H1 (cell line): ENCODE data around the gene PLPP4. TPM values are rescaled to one million over a fixed set of nuclear protein-coding genes. Genes with fewer than 3 reads are reported as not detected.

Experiments used
- CTCF ChIA-PET: fragments of 300-600 bp; sonication (Branson Sonifier 250); formaldehyde crosslinking; loops from one replicate; lab custom pipeline; 2021; ENCODE audit not compliant: partially characterized antibody; lab: Charles Lee
- POLR2A ChIA-PET: fragments of 300-600 bp; sonication (Branson Sonifier 250); formaldehyde crosslinking; loops from one replicate; lab custom pipeline; 2021; ENCODE audit warnings: inconsistent platforms; ENCODE audit not compliant: partially characterized antibody; lab: Charles Lee
- DNase-seq, 2 experiments: peaks; one replicate each; pipeline versions ENCODE4 v3.0.0 to v3.0.0-alpha.2; 2010 to 2022; ENCODE audit warnings: low spot score in 2 of 2, low read depth in 1 of 2, mixed read lengths in 1 of 2
- FAIRE-seq: peaks from 2 replicates; lab custom pipeline; 2011; peaks lifted over from hg19 to GRCh38; lab: Jason Lieb, UNC
- H2AFZ ChIP-seq: 2 replicates; pipeline ENCODE4 v1.8.1; 2012; ENCODE audit warnings: low read length, inconsistent platforms
- H2AK5ac ChIP-seq: 2 replicates; pipeline ENCODE4 v1.6.1; 2013; ENCODE audit warnings: low read depth, low read length
- H2BK120ac ChIP-seq: replicated peaks from 2 replicates; pipeline ENCODE3; 2013; ENCODE audit warnings: low read depth, low read length, inconsistent platforms
- H2BK12ac ChIP-seq: 2 replicates; pipeline ENCODE4 v1.6.1; 2013; ENCODE audit warnings: low read depth, low read length
- H2BK15ac ChIP-seq: 2 replicates; pipeline ENCODE4 v1.6.1; 2013; ENCODE audit warnings: low read length
- H2BK20ac ChIP-seq: 2 replicates; pipeline ENCODE4 v1.6.1; 2013; ENCODE audit warnings: low read length
- H2BK5ac ChIP-seq: 2 replicates; pipeline ENCODE4 v1.6.1; 2013; ENCODE audit warnings: low read depth, low read length
- H3K14ac ChIP-seq: 2 replicates; pipeline ENCODE4 v1.6.1; 2013; ENCODE audit warnings: inconsistent platforms; ENCODE audit not compliant: insufficient read length
- H3K18ac ChIP-seq: 2 replicates; pipeline ENCODE4 v1.6.1; 2013; ENCODE audit warnings: low read length; ENCODE audit errors: extremely low read depth
- H3K23ac ChIP-seq: 2 replicates; pipeline ENCODE4 v1.6.1; 2013; ENCODE audit warnings: inconsistent platforms; ENCODE audit not compliant: insufficient read length
- H3K23me2 ChIP-seq: 2 replicates; pipeline ENCODE4 v1.6.1; 2013; ENCODE audit warnings: low read depth, low read length
- H3K27ac ChIP-seq: 2 replicates; pipeline ENCODE4 v1.6.1; 2011; ENCODE audit warnings: low read depth, low read length, inconsistent platforms
- H3K27me3 ChIP-seq, 4 experiments: replicated peaks in 1 of 4; 1 replicate in 1 of 4; 2 replicates in 3 of 4; pipeline versions ENCODE4 v1.6.1 to v1.8.1; 2011 to 2013; ENCODE audit warnings: low read length in 3 of 4, mild to moderate bottlenecking in 3 of 4, inconsistent platforms in 2 of 4, mixed read lengths in 2 of 4, moderate library complexity in 1 of 4; ENCODE audit not compliant: control insufficient read depth in 3 of 4, insufficient read depth in 3 of 4; ENCODE audit errors: extremely low read depth in 1 of 4
- H3K36me3 ChIP-seq, 4 experiments: 2 replicates each; pipeline versions ENCODE4 v1.6.1 to v1.8.1; 2011 to 2013; ENCODE audit warnings: mild to moderate bottlenecking in 4 of 4, low read length in 3 of 4, moderate library complexity in 2 of 4, control low read depth in 1 of 4, inconsistent platforms in 1 of 4; ENCODE audit not compliant: insufficient read depth in 4 of 4, control insufficient read depth in 2 of 4
- H3K4ac ChIP-seq: replicated peaks from 2 replicates; pipeline ENCODE3; 2013; ENCODE audit warnings: low read length, low read depth, mixed read lengths, inconsistent platforms; ENCODE audit not compliant: insufficient read length
- H3K4me1 ChIP-seq, 4 experiments: replicated peaks in 1 of 4; 1 replicate in 1 of 4; 2 replicates in 3 of 4; pipeline versions ENCODE4 v1.6.1 to v1.8.1; 2011 to 2013; ENCODE audit warnings: low read length in 3 of 4, inconsistent platforms in 2 of 4, mixed read lengths in 1 of 4; ENCODE audit not compliant: insufficient read depth in 4 of 4, control insufficient read depth in 3 of 4
- H3K4me2 ChIP-seq, 2 experiments: 2 replicates each; pipeline versions ENCODE4 v1.6.1 to v1.8.1; 2011 to 2013; ENCODE audit warnings: low read depth in 2 of 2, low read length in 2 of 2, control low read depth in 1 of 2, inconsistent platforms in 1 of 2, mild to moderate bottlenecking in 1 of 2; ENCODE audit not compliant: insufficient read depth in 1 of 2
- H3K4me3 ChIP-seq, 4 experiments: fragments of 200-600, 300-600 bp in 1 of 4; sonication (generic), shearing (Covaris generic), sonication (Bioruptor Twin) in 1 of 4; 2 replicates each; pipeline versions ENCODE4 v1.5.1 to v1.8.1; 2011 to 2016; ENCODE audit warnings: low read length in 4 of 4, low read depth in 3 of 4, control low read depth in 2 of 4, inconsistent platforms in 2 of 4, mild to moderate bottlenecking in 2 of 4, mixed read lengths in 1 of 4, moderate library complexity in 1 of 4; ENCODE audit not compliant: insufficient read depth in 2 of 4; ENCODE audit errors: extremely low read depth in 1 of 4
- H3K56ac ChIP-seq: replicated peaks from 2 replicates; pipeline ENCODE3; 2013; ENCODE audit warnings: low read depth, mild to moderate bottlenecking, mixed read lengths, low read length, inconsistent platforms; ENCODE audit not compliant: insufficient read length
- H3K79me1 ChIP-seq: 2 replicates; pipeline ENCODE4 v1.6.1; 2013; ENCODE audit warnings: low read depth, low read length, control low read depth
- H3K79me2 ChIP-seq, 2 experiments: 2 replicates each; pipeline versions ENCODE4 v1.6.1 to v1.8.1; 2012 to 2013; ENCODE audit warnings: low read length in 2 of 2, mild to moderate bottlenecking in 2 of 2, inconsistent platforms in 1 of 2; ENCODE audit not compliant: insufficient read depth in 2 of 2, control insufficient read depth in 1 of 2
- H3K9ac ChIP-seq, 4 experiments: replicated peaks in 1 of 4; 1 replicate in 1 of 4; 2 replicates in 3 of 4; pipeline versions ENCODE4 v1.6.1 to v1.8.1; 2011 to 2013; ENCODE audit warnings: low read depth in 3 of 4, low read length in 3 of 4, control low read depth in 2 of 4, mild to moderate bottlenecking in 2 of 4, moderate library complexity in 2 of 4, inconsistent platforms in 1 of 4; ENCODE audit errors: extremely low read depth in 1 of 4
- H3K9me3 ChIP-seq, 2 experiments: 2 replicates each; pipeline versions ENCODE4 v1.6.1 to v1.8.1; 2012 to 2013; ENCODE audit warnings: mild to moderate bottlenecking in 2 of 2, moderate library complexity in 2 of 2, control low read depth in 1 of 2, inconsistent platforms in 1 of 2, low read depth in 1 of 2, low read length in 1 of 2, mixed read lengths in 1 of 2; ENCODE audit not compliant: insufficient read depth in 2 of 2
- H4K20me1 ChIP-seq, 2 experiments: replicated peaks in 1 of 2; 2 replicates each; pipeline versions ENCODE3 to v1.8.1; 2011 to 2013; ENCODE audit warnings: inconsistent platforms in 2 of 2, low read length in 2 of 2, mild to moderate bottlenecking in 1 of 2; ENCODE audit not compliant: insufficient read depth in 2 of 2, control insufficient read depth in 1 of 2
- H4K5ac ChIP-seq: 2 replicates; pipeline ENCODE4 v1.6.1; 2013; ENCODE audit warnings: low read length, low read depth, mixed read lengths, inconsistent platforms; ENCODE audit not compliant: insufficient read length
- H4K8ac ChIP-seq: 2 replicates; pipeline ENCODE4 v1.8.0; 2013; ENCODE audit warnings: mild to moderate bottlenecking, moderate library complexity, low read length, inconsistent platforms; ENCODE audit not compliant: insufficient read depth; ENCODE audit errors: extremely low read depth
- H4K91ac ChIP-seq: replicated peaks from 2 replicates; pipeline ENCODE3; 2013; ENCODE audit warnings: low read length, mixed read lengths, inconsistent platforms; ENCODE audit not compliant: insufficient read length
- ASH2L ChIP-seq: fragments of 200-600, 300-600 bp; sonication (generic); IDR thresholded peaks from one replicate; pipeline ENCODE4 v1.7.1; 2017; ENCODE audit warnings: low read length
- BRCA1 ChIP-seq: IDR thresholded peaks from 2 replicates; pipeline ENCODE4 v1.6.1; 2012; ENCODE audit warnings: low read depth, low read length, improper control_type of control experiment
- CTBP2 ChIP-seq: IDR thresholded peaks from 2 replicates; pipeline ENCODE4 v1.7.0; 2011; ENCODE audit warnings: borderline replicate concordance, mild to moderate bottlenecking, moderate library complexity, mixed read lengths, low read length; ENCODE audit not compliant: insufficient read depth, insufficient read length
- EZH2 ChIP-seq: fragments of 200-600 bp; sonication (generic); IDR thresholded peaks from 2 replicates; pipeline ENCODE4 v1.7.1; 2012; ENCODE audit warnings: low read depth, mild to moderate bottlenecking, moderate library complexity, low read length, inconsistent platforms; ENCODE audit not compliant: severe bottlenecking
- JUN ChIP-seq: IDR thresholded peaks from 2 replicates; pipeline ENCODE4 v1.6.1; 2011; ENCODE audit warnings: low read depth, mild to moderate bottlenecking, improper control_type of control experiment, low read length
- JUND ChIP-seq: IDR thresholded peaks from 2 replicates; pipeline ENCODE4 v1.6.1; 2011; ENCODE audit warnings: mild to moderate bottlenecking, improper control_type of control experiment, low read length
- POLR2A ChIP-seq, 2 experiments: IDR thresholded peaks; 1 replicate in 1 of 2; 2 replicates in 1 of 2; pipeline ENCODE4 v1.6.1; 2011; ENCODE audit warnings: low read depth in 2 of 2, low read length in 2 of 2, mild to moderate bottlenecking in 2 of 2; ENCODE audit errors: control extremely low read depth in 1 of 2
- RNF2 ChIP-seq: fragments of 200-900, 300-1000 bp; sonication (generic); IDR thresholded peaks from 2 replicates; pipeline ENCODE4 v1.7.1; 2016; ENCODE audit warnings: borderline replicate concordance, low read depth, mild to moderate bottlenecking, antibody characterized with exemption, low read length; ENCODE audit not compliant: poor library complexity, severe bottlenecking; ENCODE audit errors: missing control alignments
- SIN3A ChIP-seq, 2 experiments: IDR thresholded peaks in 1 of 2; conservative IDR thresholded peaks in 1 of 2; 2 replicates each; pipeline ENCODE4 v1.6.1; 2011 to 2012; ENCODE audit warnings: low read length in 2 of 2, improper control_type of control experiment in 1 of 2, low read depth in 1 of 2, mild to moderate bottlenecking in 1 of 2
- TEAD4 ChIP-seq: IDR thresholded peaks from 2 replicates; pipeline ENCODE4 v1.6.1; 2012; ENCODE audit warnings: low read depth, low read length, inconsistent platforms, mixed read lengths
- YY1 ChIP-seq: IDR thresholded peaks from 2 replicates; pipeline ENCODE4 v1.6.1; 2011; ENCODE audit warnings: low read depth, mild to moderate bottlenecking, low read length
- ZNF274 ChIP-seq: IDR thresholded peaks from 2 replicates; pipeline ENCODE4 v1.7.0; 2012; ENCODE audit warnings: low read length, borderline replicate concordance; ENCODE audit errors: extremely low read depth
- WGBS, 2 experiments: shearing (Covaris generic) in 1 of 2; methylation state at CpG; one replicate each; pipeline versions ENCODE4 v1.1.6 to v1.1.7; 2013 to 2015; ENCODE audit warnings: low lambda C conversion rate in 2 of 2, mixed read lengths in 2 of 2, inconsistent platforms in 1 of 2, low coverage in 1 of 2, missing lambda C conversion rate in 1 of 2; ENCODE audit not compliant: insufficient replicate concordance in 2 of 2, insufficient coverage in 1 of 2, insufficient read length in 1 of 2; ENCODE audit errors: extremely low coverage in 1 of 2, missing lambda C conversion rate in 1 of 2; 5-methylcytosine and 5-hydroxymethylcytosine counted together
- polyA plus RNA-seq, 7 experiments: library from polyadenylated mRNA; depleted of rRNA in 3 of 7; stranded (reverse) in 5 of 7; unstranded in 2 of 7; fragments of >200 nt in 5 of 7; fragments of 200-250 nt in 2 of 7; gene quantifications; 1 replicate in 5 of 7; 2 replicates in 1 of 7; 4 replicates in 1 of 7; pipeline versions ENCODE4 v1.2.1 to v1.2.3, GENCODE V29; 2011 to 2013; ENCODE audit warnings: missing spikeins in 2 of 7, mixed read lengths in 2 of 7
- total RNA-seq: library from RNA; stranded (reverse); fragmentation: NEBNext Ultra II Directional; extraction: Animal tissue kit (Norgen Biotek cat#: 25700); gene quantifications from 2 replicates; pipeline ENCODE4 v1.2.1, GENCODE V29; 2021

The PLPP4 gene
- total and polyA plus RNA-seq, 2 of the 8 experiments (the other 6 are each of a cell fraction or from before 2014, with no cell fraction given): 0.30 TPM; not detected in 1

DNA sequence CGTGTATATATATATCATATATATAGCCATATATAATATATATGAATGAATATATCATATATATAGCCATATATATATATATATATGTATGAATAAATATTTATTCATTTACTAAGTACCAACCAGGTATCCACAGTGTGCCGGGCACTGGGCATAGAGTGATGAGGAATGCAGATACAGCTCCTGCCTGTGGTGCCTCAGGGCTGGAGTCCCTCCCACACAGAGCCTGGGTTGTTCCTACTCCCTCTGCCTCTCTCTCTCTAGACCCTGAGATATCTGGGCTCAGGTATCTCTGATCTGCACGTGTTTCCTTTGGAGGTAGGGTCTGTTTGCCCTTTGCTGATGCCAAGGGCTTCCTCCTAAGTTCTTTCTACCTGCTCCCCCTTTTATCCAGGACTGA is 1.4 kb upstream of the PLPP4 start:
- DNase-seq: no peak
- H3K4me2 ChIP-seq: peak overlapping the region in 1 of 2 experiments; percentile 65; a peak in 2 of 4 replicates
- no peaks in the 10 kb centered on the region for H3K79me2 ChIP-seq
- CTCF ChIA-PET: no interaction called here
- no peaks in the 10 kb centered on the region for H3K9me3 ChIP-seq
- TF ChIP-seq JUND (no peak), POLR2A (IDR thresholded peaks at IDR 0.05; ENCODE audit: control extremely low read depth in 1 of 2, low read depth in 2 of 2, low read length in 2 of 2) (no peak), SIN3A (conservative IDR thresholded peaks at IDR 0.05 in 1 of 2, IDR thresholded peaks at IDR 0.05 in 1 of 2; ENCODE audit: low read depth in 1 of 2, low read length in 2 of 2) (no peak), YY1 (no peak), JUN (no peak), RNF2 (no peak), ZNF274 (no peak), ASH2L (no peak), CTBP2 (no peak), EZH2 (no peak), TEAD4 (no peak), BRCA1 (no peak)
- WGBS, 2 experiments: 87% methylated on average over 3 of the region's 3 CpGs; no CpG with 5 or more reads in 1 of the 2 experiments
- no peak overlapping the region for H4K5ac ChIP-seq
- no peak for FAIRE-seq
- peaks cover 0 to 2% (median 0%) of the 10 kb centered on the region in 4 experiments; a peak in 1 of 8 replicates for H3K36me3 ChIP-seq
- no peak overlapping the region for H2BK120ac ChIP-seq
- H2BK15ac ChIP-seq: 0 out of 2 replicates have a peak overlapping the region, but pooled peaks have one; percentile 77
- no peak overlapping the region for H2BK12ac ChIP-seq
- H2AK5ac ChIP-seq: no peak overlapping the region
- no peak overlapping the region for H4K91ac ChIP-seq
- H3K56ac ChIP-seq: no peak overlapping the region
- peaks cover 0 to 8% (median 3%) of the 10 kb centered on the region in 4 experiments; a peak in 6 of 7 replicates for H3K4me1 ChIP-seq
- no peaks in the 10 kb centered on the region for H3K79me1 ChIP-seq
- H3K14ac ChIP-seq: no peak overlapping the region
- no peak overlapping the region for H3K27ac ChIP-seq
- POLR2A ChIA-PET: interaction anchor here (1.2 kb wide), 1 partner anchor 138 kb away, joined by 3 read pairs; no protein-coding TSS in a partner anchor
- no peak overlapping the region for H2BK5ac ChIP-seq
- H3K4me3 ChIP-seq: no peak overlapping the region
- no peak overlapping the region for H3K18ac ChIP-seq
- H4K8ac ChIP-seq: no peak overlapping the region
- H3K23me2 ChIP-seq: peaks cover 8% of the 10 kb centered on the region; the same call in 1 of the 2 replicates
- no peak overlapping the region for H3K4ac ChIP-seq
- peaks cover 15 to 42% (median 36%) of the 10 kb centered on the region in 4 experiments for H3K27me3 ChIP-seq
- H4K20me1 ChIP-seq: no peaks in the 10 kb centered on the region
- H2AFZ ChIP-seq: no peak overlapping the region
- H3K23ac ChIP-seq: no peak overlapping the region
- no peak overlapping the region for H2BK20ac ChIP-seq
- no peak overlapping the region for H3K9ac ChIP-seq
